DND-41 (cell line): Measurements from ENCODE around the gene RRP8.

Experiments
- EZH2 ChIP-seq: IDR thresholded peaks from 3 replicates; pipeline ENCODE4 v1.6.1; 2012; ENCODE audit warnings: borderline replicate concordance, low read depth, mild to moderate bottlenecking, moderate library complexity, low read length, inconsistent platforms; ENCODE audit not compliant: severe bottlenecking
- TF ChIP-seq, protein P1 (sequence below): IDR thresholded peaks from 2 replicates; pipeline ENCODE4 v1.5.1; 2012; ENCODE audit warnings: borderline replicate concordance, low read length, moderate library complexity, mild to moderate bottlenecking; ENCODE audit not compliant: poor library complexity, severe bottlenecking; ENCODE audit errors: extremely low read depth

DNA sequence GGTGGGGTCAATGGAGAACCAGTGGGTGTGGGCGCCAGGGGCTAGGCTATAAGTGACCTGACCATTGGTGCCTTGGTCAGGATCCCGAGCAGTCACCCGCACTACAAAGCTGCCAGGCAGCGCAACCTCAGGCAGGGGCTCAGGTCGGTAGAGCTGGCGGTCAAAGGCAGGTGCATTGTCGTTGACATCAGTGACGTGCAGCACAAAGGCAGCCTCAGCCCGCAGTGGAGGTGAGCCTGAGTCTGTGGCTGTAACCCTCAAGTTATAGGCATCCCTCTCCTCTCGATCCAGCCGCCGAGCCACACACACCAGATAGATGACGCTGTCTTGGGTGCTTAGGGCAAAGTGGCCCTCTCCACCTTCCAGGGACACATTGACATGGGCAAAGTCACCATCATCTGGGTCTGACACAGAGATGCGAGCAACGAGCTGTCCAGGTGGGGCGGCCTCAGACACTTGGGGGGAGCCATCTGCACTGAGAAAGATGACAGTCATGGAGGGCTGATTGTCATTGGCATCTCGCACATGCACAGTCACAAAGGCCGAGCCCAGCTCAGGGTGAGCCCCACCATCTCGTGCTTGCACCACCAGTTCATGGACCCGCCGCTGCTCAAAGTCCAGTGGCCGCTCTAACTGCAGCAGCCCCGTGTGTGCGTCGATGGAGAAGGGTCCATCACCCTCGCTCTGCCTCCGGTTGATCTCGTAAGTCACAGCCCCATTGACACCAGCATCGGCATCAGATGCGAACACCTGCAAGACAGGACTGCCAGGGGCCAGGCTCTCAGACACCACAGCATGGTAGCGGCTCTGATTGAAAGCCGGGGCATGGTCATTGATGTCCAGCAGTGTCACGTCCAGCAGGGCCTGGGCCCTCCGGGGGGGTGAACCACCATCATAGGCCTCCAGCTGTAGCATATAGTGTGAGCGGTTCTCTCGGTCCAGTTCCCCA, 36.9 kb upstream of the RRP8 start:
- TF ChIP-seq, protein P1, sequence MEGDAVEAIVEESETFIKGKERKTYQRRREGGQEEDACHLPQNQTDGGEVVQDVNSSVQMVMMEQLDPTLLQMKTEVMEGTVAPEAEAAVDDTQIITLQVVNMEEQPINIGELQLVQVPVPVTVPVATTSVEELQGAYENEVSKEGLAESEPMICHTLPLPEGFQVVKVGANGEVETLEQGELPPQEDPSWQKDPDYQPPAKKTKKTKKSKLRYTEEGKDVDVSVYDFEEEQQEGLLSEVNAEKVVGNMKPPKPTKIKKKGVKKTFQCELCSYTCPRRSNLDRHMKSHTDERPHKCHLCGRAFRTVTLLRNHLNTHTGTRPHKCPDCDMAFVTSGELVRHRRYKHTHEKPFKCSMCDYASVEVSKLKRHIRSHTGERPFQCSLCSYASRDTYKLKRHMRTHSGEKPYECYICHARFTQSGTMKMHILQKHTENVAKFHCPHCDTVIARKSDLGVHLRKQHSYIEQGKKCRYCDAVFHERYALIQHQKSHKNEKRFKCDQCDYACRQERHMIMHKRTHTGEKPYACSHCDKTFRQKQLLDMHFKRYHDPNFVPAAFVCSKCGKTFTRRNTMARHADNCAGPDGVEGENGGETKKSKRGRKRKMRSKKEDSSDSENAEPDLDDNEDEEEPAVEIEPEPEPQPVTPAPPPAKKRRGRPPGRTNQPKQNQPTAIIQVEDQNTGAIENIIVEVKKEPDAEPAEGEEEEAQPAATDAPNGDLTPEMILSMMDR: no peak
- TF ChIP-seq EZH2: no peak
